Immature natural killer cell (primary cell): Measurements from ENCODE around the gene AP4S1. TPM values are rescaled to one million over a fixed set of nuclear protein-coding genes. Genes with fewer than 3 reads are reported as not detected.
"Not testable (repeated sequence)": the region's sequence is repeated elsewhere in the genome, so short reads cannot be mapped to it uniquely, and the experiment has no call there.

Source experiments
- DNase-seq, 3 donors: peaks; one replicate each; pipeline ENCODE4 v3.0.0; 2022; ENCODE audit warnings: mixed read lengths in 1 of 3
- H3K27ac Mint-ChIP-seq, 6 donors: one replicate each; pipeline ENCODE4 v1.8.0; 2020; ENCODE audit warnings: mixed read lengths in 6 of 6, mild to moderate bottlenecking in 5 of 6, inconsistent platforms in 4 of 6, moderate library complexity in 3 of 6
- H3K27me3 Mint-ChIP-seq, 3 donors: one replicate each; pipeline ENCODE4 v1.8.0; 2020 to 2021; ENCODE audit warnings: low read depth in 3 of 3, mild to moderate bottlenecking in 3 of 3, mixed read lengths in 3 of 3, moderate library complexity in 3 of 3, inconsistent platforms in 1 of 3
- H3K36me3 Mint-ChIP-seq, 3 donors: one replicate each; pipeline ENCODE4 v1.8.0; 2020; ENCODE audit warnings: mixed read lengths in 3 of 3, inconsistent platforms in 2 of 3, mild to moderate bottlenecking in 2 of 3
- H3K4me1 Mint-ChIP-seq, 2 donors: one replicate each; pipeline ENCODE4 v1.8.0; 2020; ENCODE audit warnings: inconsistent platforms in 2 of 2, mild to moderate bottlenecking in 2 of 2, mixed read lengths in 2 of 2, moderate library complexity in 1 of 2
- H3K4me3 Mint-ChIP-seq, 5 donors: one replicate each; pipeline ENCODE4 v1.8.0; 2020; ENCODE audit warnings: mild to moderate bottlenecking in 5 of 5, mixed read lengths in 5 of 5, inconsistent platforms in 3 of 5, moderate library complexity in 3 of 5
- H3K9me3 Mint-ChIP-seq, 6 donors: one replicate each; pipeline ENCODE4 v1.8.0; 2020; ENCODE audit warnings: mild to moderate bottlenecking in 6 of 6, mixed read lengths in 6 of 6, inconsistent platforms in 4 of 6, moderate library complexity in 3 of 6
- polyA plus RNA-seq, 3 donors: library from polyadenylated mRNA; unstranded; fragments of 300-500 nt; fragmentation: Illumina TruSeq; gene quantifications; one replicate each; pipeline ENCODE4 v1.2.3, GENCODE V29; 2021

The AP4S1 gene
- polyA plus RNA-seq, 3 donors from 2014 or later, result 5.0 to 8.3 (median 5.3) TPM

- Mint-ChIP-seq H3K27ac (peak overlapping the region in 2 of 6 donors; percentile 30 to 69), H3K9me3 (peaks cover 0 to 16% (median 5%) of the 10 kb centered on the region in 6 donors), H3K36me3 (peaks cover 19 to 28% (median 21%) of the 10 kb centered on the region in 3 donors), H3K4me3 (no peak overlapping the region), H3K4me1 (peaks cover 24 to 73% of the 10 kb centered on the region in 2 donors), H3K27me3 (peaks cover 0 to 1% (median 0%) of the 10 kb centered on the region in 3 donors)
- no peak for DNase-seq
Measured at GRCh38 chr14:30996892-30997659, 28.4 kb upstream of the AP4S1 start.

- H3K9me3 Mint-ChIP-seq, result peaks cover 0 to 16% (median 5%) of the 10 kb centered on the region in 6 donors
- H3K4me1 Mint-ChIP-seq, result peaks cover 30 to 80% of the 10 kb centered on the region in 2 donors
- peaks cover 19 to 28% (median 21%) of the 10 kb centered on the region in 3 donors for H3K36me3 Mint-ChIP-seq
- peaks cover 0 to 3% (median 0%) of the 10 kb centered on the region in 3 donors for H3K27me3 Mint-ChIP-seq
- no peak overlapping the region for H3K27ac Mint-ChIP-seq
- H3K4me3 Mint-ChIP-seq, result no peak overlapping the region
- DNase-seq, result no peak
Measured at GRCh38 chr14:30998100-30998706, 27.2 kb upstream of the AP4S1 start.

- Mint-ChIP-seq H3K4me3 (no peak overlapping the region), H3K4me1 (peaks cover 32 to 85% of the 10 kb centered on the region in 2 donors), H3K27me3 (peaks cover 0 to 4% (median 0%) of the 10 kb centered on the region in 3 donors), H3K27ac (no peak overlapping the region), H3K36me3 (peaks cover 19 to 28% (median 21%) of the 10 kb centered on the region in 3 donors), H3K9me3 (peaks cover 0 to 16% (median 5%) of the 10 kb centered on the region in 6 donors)
- DNase-seq, result no peak
Measured at GRCh38 chr14:30999038-30999773, 26.2 kb upstream of the AP4S1 start.

- Mint-ChIP-seq H3K36me3 (peaks cover 19 to 28% (median 21%) of the 10 kb centered on the region in 3 donors), H3K27ac (peak overlapping the region in 2 of 6 donors; percentile 0 to 68), H3K27me3 (peaks cover 0 to 4% (median 0%) of the 10 kb centered on the region in 3 donors), H3K4me3 (peak overlapping the region in 1 of 5 donors; percentile 21), H3K9me3 (peaks cover 0 to 16% (median 5%) of the 10 kb centered on the region in 6 donors), H3K4me1 (peaks cover 24 to 70% of the 10 kb centered on the region in 2 donors)
- no peak for DNase-seq
Measured at GRCh38 chr14:31000629-31001338, 24.7 kb upstream of the AP4S1 start.

GRCh38 chr14:31001339-31001658 lies 24.1 kb upstream of the AP4S1 start:
- Mint-ChIP-seq H3K36me3 (peaks cover 19 to 28% (median 21%) of the 10 kb centered on the region in 3 donors), H3K9me3 (peaks cover 0 to 16% (median 5%) of the 10 kb centered on the region in 6 donors), H3K27ac (peak overlapping the region in 4 of 6 donors; percentile 0 to 68 (median 48)), H3K4me3 (peak overlapping the region in 1 of 5 donors; percentile 21), H3K4me1 (peaks cover 21 to 64% of the 10 kb centered on the region in 2 donors), H3K27me3 (peaks cover 0 to 4% (median 0%) of the 10 kb centered on the region in 3 donors)
- no peak for DNase-seq

- Mint-ChIP-seq H3K4me1 (peaks cover 21 to 45% of the 10 kb centered on the region in 2 donors), H3K4me3 (no peak overlapping the region), H3K9me3 (peaks cover 0 to 6% (median 3%) of the 10 kb centered on the region in 6 donors), H3K27me3 (peaks cover 0 to 4% (median 0%) of the 10 kb centered on the region in 3 donors), H3K36me3 (peaks cover 11 to 16% (median 16%) of the 10 kb centered on the region in 3 donors), H3K27ac (peak overlapping the region in 5 of 6 donors; percentile 20 to 85 (median 38))
- DNase-seq, result no peak
Measured at GRCh38 chr14:31003284-31003683, 22.2 kb upstream of the AP4S1 start.

GRCh38 chr14:31004007-31004406 lies 21.4 kb upstream of the AP4S1 start:
- Mint-ChIP-seq H3K27ac (peak overlapping the region in 1 of 6 donors; percentile 34), H3K4me1 (peaks cover 21 to 41% of the 10 kb centered on the region in 2 donors), H3K36me3 (peaks cover 6 to 11% (median 9%) of the 10 kb centered on the region in 3 donors)
- H3K4me3 Mint-ChIP-seq, H3K9me3 Mint-ChIP-seq, H3K27me3 Mint-ChIP-seq, DNase-seq: not testable (repeated sequence)

- H3K4me1 Mint-ChIP-seq, result peaks cover 14% of the 10 kb centered on the region in 2 donors
- H3K27me3 Mint-ChIP-seq, result peaks cover 0 to 3% (median 0%) of the 10 kb centered on the region in 3 donors
- peaks cover 0 to 4% (median 0%) of the 10 kb centered on the region in 3 donors for H3K36me3 Mint-ChIP-seq
- no peak overlapping the region for H3K4me3 Mint-ChIP-seq
- H3K9me3 Mint-ChIP-seq, result no peaks in the 10 kb centered on the region
- no peak for DNase-seq
- peak overlapping the region in 1 of 6 donors; percentile 17 for H3K27ac Mint-ChIP-seq
Measured at GRCh38 chr14:31006703-31007102, 18.7 kb upstream of the AP4S1 start.

- Mint-ChIP-seq H3K27ac (no peak overlapping the region), H3K9me3 (no peaks in the 10 kb centered on the region), H3K4me1 (peaks cover 5 to 11% of the 10 kb centered on the region in 2 donors), H3K27me3 (no peaks in the 10 kb centered on the region), H3K36me3 (peaks cover 0 to 4% (median 4%) of the 10 kb centered on the region in 3 donors), H3K4me3 (no peak overlapping the region)
- no peak for DNase-seq
Measured at GRCh38 chr14:31009836-31010574, 15.4 kb upstream of the AP4S1 start.

- Mint-ChIP-seq H3K27me3 (no peaks in the 10 kb centered on the region), H3K27ac (no peak overlapping the region), H3K4me3 (no peak overlapping the region), H3K36me3 (peaks cover 0 to 4% (median 4%) of the 10 kb centered on the region in 3 donors), H3K9me3 (no peaks in the 10 kb centered on the region), H3K4me1 (peaks cover 5 to 20% of the 10 kb centered on the region in 2 donors)
- DNase-seq, result no peak
Measured at GRCh38 chr14:31010935-31011334, 14.5 kb upstream of the AP4S1 start.

- no peak overlapping the region for H3K4me3 Mint-ChIP-seq
- H3K36me3 Mint-ChIP-seq, result peaks cover 0 to 4% (median 0%) of the 10 kb centered on the region in 3 donors
- no peaks in the 10 kb centered on the region for H3K27me3 Mint-ChIP-seq
- no peak overlapping the region for H3K27ac Mint-ChIP-seq
- DNase-seq, result no peak
- H3K9me3 Mint-ChIP-seq, result no peaks in the 10 kb centered on the region
- H3K4me1 Mint-ChIP-seq, result peaks cover 9 to 33% of the 10 kb centered on the region in 2 donors
Measured at GRCh38 chr14:31013841-31014240, 11.6 kb upstream of the AP4S1 start.

- Mint-ChIP-seq H3K9me3 (no peaks in the 10 kb centered on the region), H3K4me1 (peaks cover 12 to 42% of the 10 kb centered on the region in 2 donors), H3K36me3 (peaks cover 0 to 10% (median 0%) of the 10 kb centered on the region in 3 donors), H3K4me3 (no peak overlapping the region), H3K27ac (no peak overlapping the region), H3K27me3 (no peaks in the 10 kb centered on the region)
- no peak for DNase-seq
Measured at GRCh38 chr14:31018057-31018645, 7.3 kb upstream of the AP4S1 start.
